Activated CD4-positive, alpha-beta T cell treated with anti-CD3 and anti-CD28 coated beads for 48 hours (primary cell): ENCODE results near the gene FRG1.
"Not testable (repeated sequence)": the region's sequence is repeated elsewhere in the genome, so short reads cannot be mapped to it uniquely, and the experiment has no call there.

ENCODE experiments used
- DNase-seq: peaks from one replicate; pipeline ENCODE4 v3.0.0-alpha.2; 2020

The FRG1 gene

DNA sequence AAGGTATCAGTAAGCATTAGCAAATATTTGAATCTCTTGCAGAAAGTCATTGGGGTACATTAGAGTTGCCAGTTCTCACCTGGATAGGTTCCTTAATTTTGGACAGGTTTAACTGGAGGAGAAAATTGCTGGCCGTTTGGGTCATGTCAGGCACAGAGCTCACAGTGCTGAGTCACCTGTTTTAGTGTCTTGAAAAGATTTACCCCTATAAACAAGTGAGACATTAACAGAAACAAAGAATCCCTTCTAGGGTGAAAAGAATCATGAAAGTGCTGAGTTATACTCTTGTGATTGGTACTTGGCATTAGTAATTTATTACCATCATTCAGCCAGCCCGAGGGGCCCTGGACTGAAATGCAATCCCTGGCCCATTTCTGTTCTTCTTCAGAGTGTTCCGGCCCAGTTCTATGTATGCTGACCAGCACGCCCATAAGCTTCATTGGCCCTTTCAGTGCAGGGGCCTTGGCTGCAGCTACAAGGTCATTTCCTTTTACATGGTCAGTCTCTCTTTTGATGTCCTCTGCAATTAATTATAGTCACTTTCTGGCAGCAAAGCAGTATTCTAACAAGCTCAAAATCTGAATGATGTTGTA is 45.1 kb downstream of the FRG1 start:
- not testable (repeated sequence) for DNase-seq

DNA sequence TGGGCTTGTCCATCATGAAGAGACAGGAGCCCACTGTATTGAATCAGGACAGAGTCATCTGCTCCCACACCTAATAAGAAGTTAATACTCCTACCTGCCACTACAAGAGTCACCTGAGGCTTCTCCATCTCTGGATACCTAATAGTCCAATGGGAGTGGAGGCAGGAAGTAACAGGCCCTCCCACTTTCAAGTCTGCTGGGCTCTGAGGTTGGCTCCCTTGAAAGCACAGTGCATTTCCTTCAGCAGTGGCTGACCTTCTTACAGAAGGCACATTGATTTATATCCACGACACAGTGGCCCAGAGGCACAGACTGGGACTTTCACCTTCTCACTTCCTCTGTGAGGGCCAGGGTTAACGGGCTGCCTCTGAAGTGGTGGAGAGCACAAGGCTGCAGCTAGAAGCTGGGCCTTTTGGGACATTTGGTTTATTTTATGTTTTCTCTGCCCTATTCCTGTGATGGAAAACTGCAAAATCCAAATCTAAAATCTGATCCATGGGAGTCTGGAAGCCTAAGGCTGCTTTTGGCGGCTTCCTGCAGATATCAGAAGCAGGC is 48.3 kb downstream of the FRG1 start:
- no peak for DNase-seq

DNA sequence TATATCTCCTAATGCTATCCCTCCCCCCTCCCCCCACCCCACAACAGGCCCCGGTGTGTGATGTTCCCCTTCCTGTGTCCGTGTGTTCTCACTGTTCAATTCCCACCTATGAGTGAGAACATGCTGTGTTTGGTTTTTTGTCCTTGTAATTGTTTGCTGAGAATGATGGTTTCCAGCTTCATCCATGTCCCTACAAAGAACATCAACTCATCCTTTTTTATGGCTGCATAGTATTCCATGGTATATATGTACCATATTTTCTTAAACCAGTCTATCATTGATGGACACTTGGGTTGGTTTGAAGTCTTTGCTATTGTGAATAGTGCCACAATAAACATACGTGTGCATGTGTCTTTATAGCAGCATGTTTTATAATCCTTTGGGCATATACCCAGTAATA is 49.3 kb downstream of the FRG1 start:
- not testable (repeated sequence) for DNase-seq
